DMS114 treated with DMSO at 0.1 percent for 48 hours (cell line): ENCODE results near the gene CCDC195.

Source experiments
- DNase-seq: peaks from one replicate; lab custom pipeline; 2025; ENCODE audit not compliant: unreplicated experiment; lab: John Stamatoyannopoulos, UW

The CCDC195 gene, protein sequence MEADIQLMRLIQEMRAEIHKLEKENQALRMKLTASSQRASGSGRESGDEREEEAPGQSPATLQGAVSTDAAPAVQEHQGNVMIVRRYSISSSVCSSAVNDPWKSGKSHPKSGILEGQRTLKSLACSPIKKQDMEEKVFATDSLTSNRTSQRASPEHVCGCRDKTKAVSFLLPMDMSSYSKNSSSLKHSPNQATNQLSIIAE

DNA sequence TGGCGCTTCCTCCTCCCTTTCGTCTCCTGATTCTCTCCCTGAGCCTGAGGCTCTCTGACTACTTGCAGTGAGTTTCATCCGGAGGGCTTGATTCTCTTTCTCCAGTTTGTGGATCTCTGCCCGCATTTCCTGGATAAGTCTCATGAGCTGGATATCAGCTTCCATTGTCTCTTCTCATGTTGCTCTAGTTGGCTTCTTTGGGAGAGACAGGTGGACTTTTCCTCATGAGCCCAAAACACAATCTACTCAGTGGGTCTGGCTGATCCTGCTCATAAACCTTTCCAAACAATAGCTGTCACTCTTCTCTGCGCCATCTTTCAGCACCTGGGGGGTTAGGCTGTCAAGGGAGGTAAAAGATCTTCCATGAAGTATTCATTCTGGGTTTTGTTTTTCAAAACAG, at the start of gene CCDC195:
TSS of gene CCDC195 (minus strand) at position 165 of the 400 bp plus-strand sequence. CDS start at position 165, 0 bp downstream.
- DNase-seq: no peak

DNA sequence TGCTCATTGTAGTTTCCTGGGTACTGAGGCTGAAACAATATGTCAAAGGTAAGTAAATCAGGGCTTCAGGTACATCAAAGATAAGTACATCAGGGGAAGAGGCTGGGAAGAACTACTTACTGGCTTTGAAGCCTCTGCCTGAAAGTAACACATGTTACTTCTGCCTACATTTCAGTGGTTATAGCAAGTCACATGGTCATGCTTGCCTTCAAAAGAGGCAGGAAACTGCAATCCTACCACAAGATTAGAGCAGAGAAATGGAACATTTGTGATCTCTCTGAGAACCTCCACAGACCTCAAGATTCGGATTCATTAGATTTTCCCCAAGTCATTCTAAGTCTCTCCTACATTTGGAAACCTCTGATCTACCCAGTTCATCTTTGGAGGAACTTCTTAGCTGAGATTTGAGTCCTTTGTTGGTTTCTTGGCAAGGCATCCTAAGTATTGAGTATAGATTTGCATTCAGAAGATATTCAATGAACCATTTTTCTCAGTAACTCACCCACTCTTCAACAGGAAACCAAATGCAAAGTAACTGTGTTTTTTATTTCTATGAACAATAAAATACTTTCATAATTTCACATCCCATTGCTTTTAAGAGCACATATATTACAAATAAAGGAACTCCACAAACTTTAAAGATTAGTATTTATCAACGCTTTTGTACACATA, 48.5 kb upstream of the CCDC195 start:
- DNase-seq: no peak

DNA sequence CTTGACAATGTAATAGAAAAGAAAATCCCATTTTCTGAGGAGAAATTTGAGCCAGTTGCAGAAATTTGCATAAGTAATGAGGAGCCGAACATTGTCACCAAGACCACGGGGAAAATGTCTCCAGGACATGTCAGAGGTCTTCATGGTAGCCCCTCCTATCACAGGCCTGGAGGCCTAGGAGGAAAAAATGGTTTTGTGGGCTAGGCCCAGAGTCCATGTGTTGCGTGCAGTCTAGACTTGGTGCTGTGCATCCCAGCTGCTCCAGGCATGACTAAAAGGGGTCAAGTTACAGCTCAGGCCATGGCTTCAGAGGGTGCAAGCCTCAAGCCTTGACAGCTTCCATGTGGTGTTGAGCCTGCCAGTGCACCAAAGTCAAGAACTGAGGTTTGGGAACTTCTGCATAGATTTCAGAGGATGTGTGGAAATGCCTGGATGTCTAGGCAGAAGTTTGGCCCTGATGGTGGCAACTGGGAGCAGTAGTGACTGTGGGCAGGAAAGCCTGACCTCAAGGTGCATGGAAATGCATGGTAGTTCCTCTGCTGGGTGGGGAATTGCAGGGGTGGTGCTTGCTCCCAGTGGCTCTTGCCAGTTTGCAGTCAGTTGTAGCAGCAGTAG, 41.9 kb upstream of the CCDC195 start:
- DNase-seq: no peak

DNA sequence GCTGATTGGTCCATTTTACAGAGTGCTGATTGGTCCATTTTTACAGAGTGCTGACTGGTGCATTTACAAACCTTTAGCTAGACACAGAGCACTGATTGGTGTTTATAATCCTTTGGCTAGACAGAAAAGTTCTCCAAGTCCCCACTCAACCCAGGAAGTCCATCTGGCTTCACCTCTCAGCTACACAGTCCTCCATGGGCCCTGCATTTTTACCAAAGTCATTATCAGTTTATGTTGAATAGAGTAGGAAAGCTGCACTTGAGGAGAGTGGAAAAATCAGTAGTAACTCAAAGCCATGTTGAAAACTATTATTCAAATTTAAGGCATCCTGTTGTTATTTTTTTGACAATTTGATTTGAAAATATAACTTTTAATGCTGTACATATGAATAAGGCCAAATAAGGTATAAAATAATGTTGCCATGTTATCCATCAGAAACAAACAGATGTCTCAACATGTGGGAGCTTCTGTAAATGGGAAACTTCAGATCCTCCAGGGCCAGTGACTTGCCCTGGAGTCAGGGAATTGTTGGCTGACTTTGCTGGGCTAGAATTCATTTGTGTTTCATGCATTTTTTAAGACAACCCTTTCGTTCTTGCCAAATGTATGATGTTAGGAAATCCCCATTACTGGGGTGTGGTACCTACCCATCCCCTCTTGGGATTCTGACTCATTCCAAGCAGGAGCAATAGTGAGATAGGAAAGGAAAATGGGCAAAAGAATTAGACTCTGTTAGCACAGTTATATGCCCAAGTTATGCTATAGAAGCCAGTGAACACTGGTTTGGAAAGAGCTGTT, 37.8 kb upstream of the CCDC195 start:
- no peak for DNase-seq

DNA sequence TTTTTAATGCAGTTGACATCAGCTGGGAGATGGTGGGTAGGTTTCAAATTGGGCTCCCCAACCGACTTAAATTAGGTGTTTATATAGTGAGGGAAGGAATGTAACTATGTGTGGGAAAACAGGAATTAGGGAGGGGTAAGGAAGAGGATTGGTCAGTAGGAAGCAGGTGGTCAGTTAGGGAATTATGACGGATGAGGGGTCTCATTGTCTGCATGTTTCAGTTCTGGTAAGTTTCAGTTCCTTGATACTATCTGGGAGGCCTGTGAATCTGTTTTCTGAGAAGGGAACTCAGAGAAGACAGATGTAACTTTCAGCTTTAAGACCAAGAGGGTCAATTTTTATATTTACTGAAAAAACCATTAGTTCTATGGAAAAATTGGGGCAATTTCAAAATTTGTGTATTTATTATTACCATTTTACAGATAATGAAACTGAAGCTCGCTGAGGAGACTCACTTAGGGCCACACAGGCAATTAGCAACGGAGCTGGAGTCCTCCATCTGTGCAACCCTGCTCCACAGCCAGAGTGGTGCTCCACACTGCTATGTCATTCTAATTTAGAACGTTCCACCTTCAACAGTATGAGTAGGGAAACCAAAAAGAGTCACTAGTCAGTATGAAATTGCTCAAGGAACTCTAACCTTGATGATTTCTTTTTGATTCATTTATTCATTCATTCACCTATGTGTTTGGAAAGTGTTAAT, 36.0 kb upstream of the CCDC195 start:
- no peak for DNase-seq

DNA sequence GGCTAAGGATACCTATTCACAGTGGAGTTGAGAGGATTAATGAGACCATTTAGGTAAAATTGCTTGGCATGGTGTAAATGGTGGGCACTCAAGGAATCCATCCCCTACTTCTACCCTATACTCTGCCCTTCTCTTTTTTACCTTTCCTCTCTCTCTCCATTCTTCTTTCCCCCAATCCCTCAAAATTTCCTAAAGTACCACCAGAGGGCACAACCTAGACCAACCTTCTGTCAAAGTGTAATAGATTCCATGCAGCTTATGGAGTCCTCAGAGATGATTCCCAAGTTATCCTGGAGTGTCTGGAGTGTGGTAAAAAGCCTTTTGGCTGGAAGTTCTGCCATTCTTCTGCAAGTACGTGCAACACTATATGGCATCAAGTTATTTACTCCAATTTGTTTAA, 33.0 kb upstream of the CCDC195 start:
- no peak for DNase-seq

DNA sequence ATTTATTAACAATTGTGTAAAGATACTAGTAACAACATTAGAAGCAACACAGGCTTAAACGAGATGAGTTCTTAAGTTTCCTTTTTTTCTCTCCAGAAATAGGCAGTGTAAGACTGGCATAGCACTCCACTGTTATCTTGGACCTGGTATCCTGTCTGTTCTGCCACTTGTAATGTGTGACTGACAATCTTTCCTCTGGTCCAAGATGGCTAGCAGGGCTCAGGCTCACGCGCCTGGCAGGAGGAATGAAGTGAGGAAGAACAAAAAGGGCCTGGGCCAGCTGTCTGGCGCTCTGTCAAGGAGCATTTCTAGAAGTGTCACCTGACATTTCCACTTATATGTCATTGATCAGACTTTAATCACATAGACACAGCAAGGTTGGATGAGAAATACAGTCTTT, 31.6 kb upstream of the CCDC195 start:
- no peak for DNase-seq

DNA sequence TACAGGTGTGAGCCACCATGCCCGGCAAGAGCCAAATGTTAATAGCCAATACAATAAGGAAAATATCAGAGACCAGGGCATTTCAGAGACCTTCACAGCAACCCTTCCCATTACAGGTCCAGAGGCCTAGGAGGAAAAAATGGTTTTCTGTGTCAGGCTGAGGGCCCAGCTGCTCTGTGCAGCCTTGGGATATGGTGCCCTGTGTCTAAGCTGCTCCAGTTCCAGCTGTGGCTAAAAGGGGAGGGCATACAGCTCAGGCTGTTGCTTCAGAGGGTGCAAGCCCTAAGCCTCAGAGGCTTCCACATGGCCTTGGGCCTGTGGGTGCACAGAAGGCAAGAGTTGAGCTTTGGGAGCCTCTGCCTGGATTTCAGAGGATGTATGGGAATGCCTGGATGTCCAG, 20.1 kb upstream of the CCDC195 start:
- DNase-seq: no peak

DNA sequence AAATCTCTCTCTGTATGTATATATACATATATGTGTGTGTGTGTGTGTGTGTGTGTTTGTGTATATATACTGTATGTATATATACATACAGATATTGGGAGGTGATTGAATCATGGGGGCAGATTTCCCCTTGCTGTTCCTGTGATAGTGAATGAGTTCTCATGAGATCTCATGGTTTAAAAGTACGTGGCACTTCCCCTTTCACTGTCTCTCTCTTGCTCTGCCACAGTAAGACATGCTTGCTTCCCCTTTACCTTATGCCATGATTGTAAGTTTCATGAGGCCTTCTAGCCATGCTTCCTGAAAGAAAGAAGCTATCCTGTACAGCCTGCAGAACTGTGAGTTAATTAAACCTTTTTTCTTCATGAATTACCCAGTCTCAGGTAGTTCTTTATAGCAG, 18.8 kb upstream of the CCDC195 start:
- no peak for DNase-seq

DNA sequence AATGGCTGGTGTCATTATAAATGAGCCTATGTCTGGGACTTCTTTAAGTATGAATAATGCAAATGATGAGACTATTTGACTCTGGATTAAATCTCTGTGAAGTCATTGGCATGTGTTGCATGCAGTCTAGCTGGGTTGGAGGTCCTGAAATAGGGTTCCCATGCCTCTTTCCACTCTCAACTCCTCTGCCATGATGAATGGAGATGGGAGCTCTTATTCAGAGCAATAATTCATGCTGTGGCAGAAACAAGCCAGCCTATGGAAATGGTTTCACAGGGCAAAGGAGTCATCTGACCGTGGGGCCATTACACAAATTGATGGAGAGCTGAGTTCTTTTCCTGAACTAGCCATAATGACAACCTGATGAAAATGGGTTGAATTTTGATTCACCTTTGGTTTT, 15.5 kb upstream of the CCDC195 start:
- DNase-seq: no peak

DNA sequence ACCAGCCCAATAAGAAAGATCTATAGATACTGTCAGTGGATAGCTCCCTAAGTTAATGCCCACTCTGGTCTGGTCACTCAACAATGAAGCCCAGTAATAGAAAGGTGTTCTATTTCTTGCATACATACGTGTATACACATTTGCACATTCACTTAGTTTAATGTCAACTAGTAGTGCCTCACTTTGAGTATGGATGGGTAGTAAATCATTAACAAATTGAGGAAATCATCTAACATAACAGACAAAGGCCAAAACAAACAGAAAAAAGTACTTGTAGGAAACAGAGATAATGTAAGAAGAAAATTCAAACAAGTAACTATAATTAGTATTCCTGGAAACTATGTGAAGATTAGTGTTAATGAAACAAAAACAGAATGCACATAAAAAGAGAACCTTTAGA, 13.3 kb upstream of the CCDC195 start:
- DNase-seq: no peak

DNA sequence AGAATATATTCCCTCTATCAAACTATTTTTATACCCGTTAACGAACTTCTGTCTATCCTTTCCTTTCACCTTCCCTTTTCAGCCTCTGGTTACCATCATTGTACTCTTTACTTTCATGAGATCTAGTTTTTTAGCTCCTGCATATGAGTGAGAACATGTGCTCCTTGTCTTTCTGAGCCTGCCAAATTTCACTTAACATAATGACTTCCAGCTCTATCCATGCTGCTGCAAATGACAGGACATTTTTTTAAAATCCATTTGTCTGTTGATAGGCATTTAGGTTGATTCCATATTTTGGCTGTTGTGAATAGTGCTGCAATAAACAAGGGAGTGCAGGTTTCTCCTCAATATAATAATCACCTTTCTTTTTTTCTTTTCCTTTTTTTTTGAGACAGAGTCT, 8.2 kb upstream of the CCDC195 start:
- DNase-seq: no peak

DNA sequence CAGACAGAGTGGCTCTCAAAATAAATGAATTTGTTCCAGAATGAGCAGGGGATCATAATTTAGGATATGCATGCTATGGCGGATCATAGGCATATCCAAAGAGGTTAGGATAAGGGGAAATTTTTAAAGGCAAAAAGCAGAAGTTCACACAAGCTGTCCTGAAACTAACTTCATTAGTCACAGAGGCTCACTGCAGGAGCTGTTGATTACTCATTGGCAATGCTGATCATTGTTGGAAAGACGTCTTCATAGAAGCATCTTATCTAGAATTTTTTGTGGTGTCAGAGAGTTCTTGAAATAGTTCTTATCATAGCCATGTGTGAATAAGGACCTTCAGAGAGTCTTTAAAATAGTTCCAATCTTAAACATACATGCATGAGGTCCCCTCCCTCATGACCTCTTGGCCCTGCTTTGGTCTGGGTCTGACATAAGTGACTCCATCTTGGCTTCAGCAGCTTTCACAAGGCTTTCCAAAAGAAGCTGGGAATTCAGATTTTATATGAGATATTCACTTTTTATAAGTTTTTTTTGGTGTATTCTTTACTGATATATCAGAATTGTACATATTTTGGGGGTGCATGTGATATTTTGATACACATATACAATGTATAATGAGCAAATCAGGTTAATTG, 7.5 kb upstream of the CCDC195 start:
- DNase-seq: no peak

DNA sequence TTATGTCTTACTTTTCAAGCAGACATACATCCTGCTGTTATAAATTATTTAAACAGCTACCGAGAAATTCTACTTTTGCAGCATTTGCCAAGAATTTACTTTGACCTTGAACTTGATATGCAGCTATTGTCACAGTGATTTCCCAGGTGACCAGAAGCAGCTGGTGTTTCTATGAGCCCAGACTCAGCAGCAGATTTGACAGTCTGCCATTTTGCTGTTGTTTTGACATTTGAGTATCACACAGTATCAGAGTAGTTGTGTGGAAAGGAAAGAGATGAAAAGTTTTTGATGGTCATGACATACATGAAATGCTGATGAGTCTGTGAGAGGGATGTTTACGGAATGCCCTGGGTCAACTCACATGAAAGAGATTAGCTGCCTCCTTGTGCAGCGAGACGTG, 6.6 kb upstream of the CCDC195 start:
- no peak for DNase-seq

DNA sequence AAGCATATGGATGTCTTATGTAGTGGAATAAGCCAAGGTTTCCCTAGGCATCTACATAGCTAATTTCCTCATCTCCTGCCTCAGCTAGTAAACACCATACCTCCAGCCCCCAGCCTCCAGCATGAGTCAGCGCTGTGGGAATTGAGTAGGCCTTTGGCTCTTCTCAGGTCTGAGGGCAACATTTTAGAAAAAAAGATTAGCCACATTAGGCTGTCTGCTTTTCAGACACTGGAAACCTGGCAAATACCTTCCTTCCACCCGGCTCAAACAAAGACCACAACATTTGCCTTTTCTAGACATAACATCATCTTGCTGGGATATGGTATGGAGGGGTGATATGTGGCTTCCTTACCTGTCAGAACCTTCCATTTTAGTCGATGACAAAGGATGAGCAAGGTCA, 6.1 kb upstream of the CCDC195 start:
- DNase-seq: no peak

DNA sequence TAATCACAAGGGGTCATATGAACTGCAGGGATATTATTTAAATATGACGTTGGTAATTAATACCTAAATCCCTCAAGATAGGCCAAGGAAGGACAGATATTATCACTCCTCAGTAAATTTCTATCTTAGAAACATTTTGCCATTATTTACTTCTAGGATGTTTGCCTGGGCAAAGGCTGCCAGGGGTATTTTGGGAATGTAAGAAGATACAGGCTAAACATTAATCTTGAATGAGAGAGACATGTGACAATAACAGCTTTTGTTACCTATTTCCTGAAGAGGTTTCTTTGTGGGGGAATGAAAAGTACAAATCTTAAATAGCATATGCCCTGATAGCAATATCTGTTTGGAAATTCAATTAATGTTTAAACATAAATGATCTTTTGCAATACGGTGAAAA, 756 bp upstream of the CCDC195 start:
- no peak for DNase-seq

DNA sequence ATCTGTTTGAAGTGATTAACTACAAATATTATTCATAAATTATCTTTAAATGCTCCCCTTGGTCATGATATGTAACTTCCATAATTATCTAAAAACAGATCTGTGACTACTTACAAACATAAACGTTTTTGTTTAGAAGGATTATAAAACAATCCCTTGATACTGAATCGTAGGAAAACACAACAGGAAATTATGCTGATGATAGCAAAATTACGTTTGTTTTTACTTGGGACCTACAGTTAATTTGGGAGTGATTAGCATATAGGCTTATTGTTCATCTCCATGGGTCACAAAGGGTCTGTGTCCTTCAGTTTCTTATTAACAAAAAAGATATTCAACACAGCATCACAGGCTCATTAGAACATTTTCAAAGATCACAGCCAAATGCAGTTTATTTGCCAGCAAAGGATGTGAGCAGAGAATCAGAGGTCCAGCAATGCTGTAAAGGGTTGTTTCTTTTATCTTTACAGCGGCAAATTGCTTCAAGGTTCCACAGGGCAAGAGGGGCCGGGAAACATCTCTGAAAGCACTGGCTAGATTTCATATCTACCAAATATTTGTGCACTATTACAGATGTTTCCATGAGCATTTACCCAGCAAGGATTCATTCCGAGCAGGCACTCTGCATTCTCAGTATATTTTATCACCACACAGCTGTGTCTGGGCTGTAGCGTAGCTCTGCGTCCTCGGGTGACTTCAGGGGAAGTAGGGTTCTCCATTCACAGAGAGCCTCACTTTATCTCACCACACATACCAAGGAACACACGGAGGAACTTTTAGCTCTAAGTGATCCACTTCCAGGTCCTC, 4.1 kb downstream of the CCDC195 start:
- DNase-seq: no peak

DNA sequence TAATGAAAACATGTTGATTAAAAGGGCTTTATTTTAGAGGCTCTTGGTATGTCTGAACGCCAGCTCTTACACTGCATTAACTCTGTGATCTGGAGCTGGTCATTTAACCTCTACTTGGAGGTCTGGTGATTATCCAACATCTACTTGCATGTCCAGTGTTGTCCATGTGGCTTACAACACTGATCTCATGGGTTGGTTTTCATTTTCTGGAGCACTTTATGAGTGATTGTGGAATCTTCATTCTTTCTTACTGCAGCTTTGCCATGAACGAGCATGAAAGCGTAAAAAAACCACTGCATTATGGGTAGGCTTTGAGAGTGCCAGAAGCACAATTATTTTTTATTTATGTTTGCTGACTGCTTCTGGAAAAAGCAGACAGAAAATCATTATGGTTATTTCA, 4.8 kb downstream of the CCDC195 start:
- no peak for DNase-seq

DNA sequence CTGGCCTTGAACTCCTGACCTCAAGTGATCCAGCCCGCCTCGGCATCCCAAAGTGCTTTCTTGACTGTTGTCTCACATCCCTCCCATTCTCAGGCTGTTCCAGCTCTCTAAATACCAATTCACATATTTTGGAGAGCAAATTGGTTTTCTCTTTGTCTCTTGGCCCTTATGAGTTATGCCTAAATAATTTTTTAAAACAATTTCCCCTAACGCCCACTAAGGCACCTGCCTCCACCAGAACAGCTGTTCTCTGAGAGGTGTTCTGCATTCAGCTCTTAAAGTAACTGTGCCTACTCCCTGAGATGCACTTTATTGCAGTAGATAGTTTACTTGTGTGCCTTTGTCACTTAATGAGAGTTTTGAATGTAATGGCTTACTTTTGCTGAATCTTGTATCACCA, 6.9 kb downstream of the CCDC195 start:
- DNase-seq: no peak

DNA sequence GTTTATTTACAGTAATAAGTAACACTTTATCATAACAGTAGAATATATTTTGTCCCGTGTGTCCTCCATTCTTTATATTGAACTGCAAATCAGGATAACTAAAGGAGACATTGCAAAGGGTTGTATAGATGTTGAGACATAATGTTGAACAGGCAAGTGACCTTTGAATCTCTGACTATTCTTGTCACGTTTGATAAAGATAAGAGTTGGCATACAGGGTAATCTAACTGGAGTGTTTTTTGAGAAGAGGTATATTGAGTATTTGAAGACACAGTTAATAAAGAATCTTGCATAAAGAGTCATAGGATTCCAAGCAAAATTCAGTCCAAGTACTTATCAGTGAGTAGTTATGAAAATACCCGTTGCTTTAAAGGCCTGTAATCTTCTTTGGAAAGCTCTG, 21.7 kb downstream of the CCDC195 start:
- DNase-seq: no peak
